GM12872 (cell line): ENCODE measurements around the gene SCAMP5.
A peak's percentile ranks its signal among the peaks of the same experiment; 100 is the strongest.

ENCODE experiments used
- CTCF ChIP-seq: IDR thresholded peaks from 3 replicates; pipeline ENCODE4 v1.5.1; 2011; ENCODE audit warnings: low read depth, mild to moderate bottlenecking, low read length, moderate library complexity; ENCODE audit not compliant: insufficient read depth

SCAMP5 gene

GRCh38 chr15:74961616-74962015 is 33.7 kb upstream of the SCAMP5 start:
- TF ChIP-seq CTCF = no peak

DNA sequence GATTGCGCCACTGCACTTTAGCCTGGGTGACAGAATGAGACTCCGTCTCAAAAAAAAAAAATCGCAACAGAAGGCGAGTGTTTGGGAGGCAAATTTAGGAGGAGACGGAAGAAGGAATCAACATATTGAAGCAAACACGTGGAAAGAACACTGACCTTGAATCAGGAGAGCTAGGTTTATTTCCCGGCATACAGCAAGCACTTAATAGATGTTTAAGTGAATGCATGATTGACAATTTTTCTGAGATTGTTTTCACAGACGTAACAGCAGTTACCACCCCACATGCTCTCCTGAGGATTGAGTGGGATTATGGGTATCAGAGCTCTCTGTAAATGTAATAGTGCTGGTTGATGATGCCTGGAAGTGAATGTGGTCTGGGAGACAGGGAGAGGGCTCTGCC is 33.1 kb upstream of the SCAMP5 start:
- TF ChIP-seq CTCF = no peak

DNA sequence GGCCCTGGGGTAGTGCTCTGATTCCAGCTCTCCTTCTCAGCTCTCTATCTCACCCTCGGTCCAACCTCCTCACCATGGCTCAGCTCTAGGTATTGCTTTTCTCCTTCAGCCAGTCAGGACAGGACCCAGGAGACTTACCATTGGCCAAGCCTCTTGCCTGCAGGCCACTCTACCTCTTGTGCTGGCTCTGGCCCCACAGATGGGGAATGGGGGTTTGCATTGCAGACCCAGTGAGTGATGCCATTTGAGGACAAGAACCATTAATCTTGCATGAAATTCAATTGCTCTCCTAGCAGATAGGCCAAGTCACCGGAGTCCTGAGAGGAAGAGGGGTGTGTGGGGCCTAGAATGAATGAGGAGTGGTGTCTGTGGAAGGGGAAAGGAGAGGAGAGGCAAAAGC is 32.7 kb upstream of the SCAMP5 start:
- TF ChIP-seq CTCF = no peak

- TF ChIP-seq CTCF = no peak
Measured at GRCh38 chr15:74963213-74963612, 32.1 kb upstream of the SCAMP5 start.

- no peak for TF ChIP-seq CTCF
Measured at GRCh38 chr15:74964794-74965193, 30.6 kb upstream of the SCAMP5 start.

GRCh38 chr15:74967670-74968069 is 27.7 kb upstream of the SCAMP5 start:
- no peak for TF ChIP-seq CTCF

DNA sequence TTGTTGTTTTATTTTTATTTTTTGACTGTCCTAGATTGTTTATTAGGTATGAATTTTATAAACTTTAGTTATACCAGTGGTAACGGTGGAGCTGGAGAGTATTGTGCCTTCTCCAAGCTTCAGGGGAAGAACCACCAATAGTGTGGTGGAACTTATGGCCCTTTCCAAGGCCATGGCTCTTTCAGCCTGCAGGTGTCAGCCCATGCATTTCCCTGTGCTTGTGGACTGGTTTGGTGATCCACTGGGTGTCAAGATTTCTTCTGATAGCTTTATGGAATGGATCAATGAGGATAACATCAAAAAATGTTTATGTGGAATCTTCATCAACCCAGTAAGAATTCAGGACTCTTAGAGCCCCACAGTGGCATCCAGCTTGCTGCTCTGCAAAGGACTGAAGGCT is 19.2 kb upstream of the SCAMP5 start:
- 0 out of 3 replicates have a peak, but pooled peaks have one; percentile 4 for TF ChIP-seq CTCF

DNA sequence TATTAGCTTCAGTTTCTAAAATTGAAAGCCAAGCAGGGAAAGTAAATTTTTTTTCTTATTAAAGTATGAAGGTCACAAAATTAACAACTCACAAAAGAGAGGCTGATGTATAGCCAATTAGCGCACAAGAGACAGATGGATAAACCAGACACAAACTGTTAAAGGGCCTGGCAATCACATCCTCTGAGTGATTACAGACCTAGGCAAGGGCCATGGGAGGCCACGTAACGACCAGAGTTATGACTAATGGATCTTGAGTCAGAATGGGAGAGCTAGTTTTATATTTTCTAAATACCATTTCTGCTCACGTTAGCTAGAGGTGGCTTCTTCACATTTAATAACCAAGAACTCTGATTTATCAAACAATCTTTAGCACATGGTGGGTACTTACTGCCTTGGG is 17.8 kb upstream of the SCAMP5 start:
- no peak for TF ChIP-seq CTCF
